ENCODE results near the gene NUPR1.
"Not testable (repeated sequence)": the region's sequence is repeated elsewhere in the genome, so short reads cannot be mapped to it uniquely, and the experiment has no call there.

Gene NUPR1

DNA sequence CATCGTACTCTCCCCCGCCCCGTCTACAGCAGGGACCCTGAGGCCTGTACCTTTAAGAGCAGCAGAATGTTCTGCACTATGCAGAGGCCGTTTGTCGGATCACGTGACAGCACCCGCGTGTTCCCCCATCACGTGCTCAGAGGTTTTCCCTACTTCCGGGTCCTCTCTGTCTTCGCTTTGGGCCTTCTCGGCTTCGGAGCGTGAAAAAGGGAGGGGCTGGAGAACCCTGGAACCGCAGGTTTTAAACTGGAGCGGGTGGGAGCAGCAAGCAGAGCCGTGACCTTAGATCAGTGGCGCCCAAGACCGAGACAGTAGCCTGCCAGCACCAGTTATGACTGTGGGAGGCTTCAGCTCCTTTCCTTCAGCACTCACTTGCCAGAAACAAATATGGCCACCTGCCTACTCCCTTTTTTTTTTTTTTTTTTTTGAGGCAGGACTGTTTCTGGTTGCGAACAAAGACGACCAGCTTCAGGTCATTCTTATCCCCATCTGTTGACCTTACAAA is 46.8 kb downstream of the NUPR1 start, which contains the start of gene CLN3:
Gene CLN3 (minus strand): TSS at position 105 of the 505 bp plus-strand sequence. CDS start 315 bp downstream, outside the sequence.
- TF ChIP-seq GATA1 (IDR thresholded peaks at IDR 0.05; ENCODE audit: low read depth, low read length) (no peak), POLR2A (IDR thresholded peaks at IDR 0.05; ENCODE audit: low read length) (peak; percentile 62)

DNA sequence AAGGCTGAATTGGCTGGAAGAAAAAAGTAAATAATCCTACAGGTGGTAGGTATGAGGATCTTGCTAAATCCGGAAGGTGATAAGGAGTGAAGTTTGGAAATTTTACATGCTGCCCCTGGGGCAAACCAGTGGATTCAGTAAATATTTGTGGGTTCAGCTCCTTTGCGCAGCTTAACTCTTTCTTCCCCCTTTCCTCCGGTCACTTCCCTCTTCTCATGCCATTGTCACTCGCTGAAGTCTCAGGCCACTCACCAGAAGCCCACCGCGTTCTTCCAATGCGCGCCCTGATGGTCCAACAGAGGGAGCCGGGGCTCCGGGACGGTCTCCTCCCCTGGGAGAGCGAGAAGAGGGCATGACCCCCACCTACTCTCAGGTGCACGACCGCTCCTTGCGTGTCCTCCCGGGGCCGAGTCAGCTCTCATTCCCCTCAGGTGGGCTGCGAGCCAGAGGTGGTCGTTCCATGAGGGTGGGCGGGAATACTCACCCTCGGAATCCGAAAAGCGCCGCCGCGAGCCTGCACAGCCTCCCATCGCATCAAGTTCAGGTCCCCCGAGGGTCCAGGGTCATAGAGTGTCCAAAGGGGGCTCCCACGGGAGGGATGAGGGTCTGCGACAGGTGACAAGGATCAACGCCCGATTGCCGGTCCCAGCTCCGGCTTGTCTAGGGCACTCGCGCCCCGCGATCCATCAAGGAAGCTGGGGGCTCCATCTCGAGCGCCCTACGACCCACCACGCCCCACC is 47.4 kb downstream of the NUPR1 start:
- DNase-seq = peak; percentile 42 to 51
- no peak for TF ChIP-seq POLR2A (IDR thresholded peaks at IDR 0.05; ENCODE audit: low read length)
- no peak for TF ChIP-seq GATA1 (IDR thresholded peaks at IDR 0.05; ENCODE audit: low read depth, low read length)

More for the DNA sequence above, 46.8 kb downstream of the NUPR1 start, which contains the start of gene CLN3:
- peak; percentile 95 for DNase-seq

DNA sequence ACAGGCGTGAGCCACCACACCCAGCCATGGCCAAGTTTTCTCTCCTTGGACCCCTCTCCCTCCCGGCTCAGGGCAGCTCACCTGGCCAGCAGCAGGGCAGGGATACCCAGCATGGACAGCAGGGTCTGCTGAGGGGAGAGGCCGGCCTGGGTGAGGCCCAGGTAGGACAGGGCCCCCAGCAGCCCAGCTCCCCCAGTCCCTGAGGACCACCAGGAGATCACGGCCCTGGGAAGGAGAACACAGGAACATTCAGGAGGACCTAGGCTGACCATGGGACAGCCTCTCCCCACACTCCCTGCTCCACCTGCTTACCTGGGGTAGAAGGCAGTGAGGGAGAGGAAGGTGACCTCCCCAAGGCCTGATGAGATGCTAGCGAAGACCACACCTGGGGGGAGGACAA is 52.5 kb downstream of the NUPR1 start:
- no peak for TF ChIP-seq POLR2A (IDR thresholded peaks at IDR 0.05; ENCODE audit: low read length)
- TF ChIP-seq GATA1 (IDR thresholded peaks at IDR 0.05; ENCODE audit: low read depth, low read length) = no peak
- DNase-seq = no peak

DNA sequence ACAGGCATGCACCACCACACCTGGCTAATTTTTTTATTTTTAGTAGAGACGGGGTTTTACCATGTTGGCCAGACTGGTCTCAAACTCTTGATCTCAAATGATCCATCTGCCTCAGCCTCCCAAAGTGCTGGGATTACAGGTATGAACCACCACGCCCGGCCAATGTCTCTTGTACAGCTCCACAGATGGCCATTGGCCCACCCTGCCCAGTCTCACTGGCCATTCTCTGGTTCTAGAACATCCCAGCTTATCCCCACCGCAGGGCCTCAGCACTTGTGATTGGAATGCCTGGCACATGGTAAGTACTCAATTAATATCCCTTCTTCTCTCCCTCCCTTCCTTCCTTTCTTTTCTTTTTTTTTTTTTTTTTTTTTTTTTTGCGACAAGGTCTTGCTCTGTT is 55.4 kb downstream of the NUPR1 start:
- DNase-seq = not testable (repeated sequence)

All from erythroblast (primary cell).